Measurements from ENCODE around the gene C11orf24.
A peak's percentile ranks its signal among the peaks of the same experiment; 100 is the strongest.

DNA sequence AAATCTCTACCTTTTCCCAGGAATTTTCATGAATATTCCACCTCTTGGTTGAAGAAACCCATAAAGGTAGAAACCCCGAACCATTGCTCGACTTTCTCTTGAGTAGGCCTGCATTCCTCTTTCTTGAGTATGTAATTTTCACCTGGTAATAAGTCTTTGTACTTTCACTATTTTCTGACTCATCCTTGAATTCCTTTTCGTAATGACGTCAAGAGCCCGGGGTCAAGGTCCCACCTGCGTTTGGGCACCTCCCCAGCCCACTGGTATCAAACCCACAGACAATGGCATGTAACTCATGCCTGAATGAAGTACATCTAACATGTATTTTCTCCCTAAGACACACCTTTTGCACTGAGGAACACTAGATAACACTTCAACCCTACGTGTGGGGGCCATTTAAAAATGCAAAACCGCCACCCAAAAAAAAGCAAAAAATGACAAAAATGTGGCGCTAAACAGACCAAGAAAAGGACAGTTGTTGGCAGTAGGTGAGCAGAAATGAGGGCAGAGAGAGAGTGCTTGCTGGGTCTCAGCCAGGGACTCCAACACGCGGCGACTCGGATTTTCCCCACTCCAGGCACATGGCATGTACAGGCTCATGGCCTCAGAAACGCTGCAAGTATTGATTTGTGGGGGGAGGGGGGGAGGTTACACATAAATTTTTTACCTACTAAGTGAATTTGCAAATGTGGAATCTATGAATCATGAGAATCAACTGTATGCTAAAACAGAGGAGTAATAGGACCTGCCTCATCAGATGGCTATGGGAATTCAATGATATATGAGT is 4.1 kb upstream of the C11orf24 start:
- TF ChIP-seq, protein P1, sequence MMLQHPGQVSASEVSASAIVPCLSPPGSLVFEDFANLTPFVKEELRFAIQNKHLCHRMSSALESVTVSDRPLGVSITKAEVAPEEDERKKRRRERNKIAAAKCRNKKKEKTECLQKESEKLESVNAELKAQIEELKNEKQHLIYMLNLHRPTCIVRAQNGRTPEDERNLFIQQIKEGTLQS (IDR thresholded peaks at IDR 0.05): no peak
- TF ChIP-seq EZH2 (IDR thresholded peaks at IDR 0.05) (no peak), POLR2A (IDR thresholded peaks at IDR 0.05; ENCODE audit: borderline replicate concordance, extremely low read depth, insufficient read depth, insufficient read length) (no peak), EZH2phosphoT487 (IDR thresholded peaks at IDR 0.05; ENCODE audit: borderline replicate concordance) (no peak), SRF (IDR thresholded peaks at IDR 0.05; ENCODE audit: low read depth) (peak; percentile 31; the same call in 1 of the 2 replicates), RAD21 (IDR thresholded peaks at IDR 0.05; ENCODE audit: low read depth) (no peak), POLR2AphosphoS5 (IDR thresholded peaks at IDR 0.05; ENCODE audit: low read depth, low read length) (no peak), ELF1 (IDR thresholded peaks at IDR 0.05; ENCODE audit: borderline replicate concordance, low read depth) (no peak), EGR1 (IDR thresholded peaks at IDR 0.05; ENCODE audit: low read depth) (no peak), JUND (IDR thresholded peaks at IDR 0.05) (peak; percentile 53)
- TF ChIP-seq, protein P2, sequence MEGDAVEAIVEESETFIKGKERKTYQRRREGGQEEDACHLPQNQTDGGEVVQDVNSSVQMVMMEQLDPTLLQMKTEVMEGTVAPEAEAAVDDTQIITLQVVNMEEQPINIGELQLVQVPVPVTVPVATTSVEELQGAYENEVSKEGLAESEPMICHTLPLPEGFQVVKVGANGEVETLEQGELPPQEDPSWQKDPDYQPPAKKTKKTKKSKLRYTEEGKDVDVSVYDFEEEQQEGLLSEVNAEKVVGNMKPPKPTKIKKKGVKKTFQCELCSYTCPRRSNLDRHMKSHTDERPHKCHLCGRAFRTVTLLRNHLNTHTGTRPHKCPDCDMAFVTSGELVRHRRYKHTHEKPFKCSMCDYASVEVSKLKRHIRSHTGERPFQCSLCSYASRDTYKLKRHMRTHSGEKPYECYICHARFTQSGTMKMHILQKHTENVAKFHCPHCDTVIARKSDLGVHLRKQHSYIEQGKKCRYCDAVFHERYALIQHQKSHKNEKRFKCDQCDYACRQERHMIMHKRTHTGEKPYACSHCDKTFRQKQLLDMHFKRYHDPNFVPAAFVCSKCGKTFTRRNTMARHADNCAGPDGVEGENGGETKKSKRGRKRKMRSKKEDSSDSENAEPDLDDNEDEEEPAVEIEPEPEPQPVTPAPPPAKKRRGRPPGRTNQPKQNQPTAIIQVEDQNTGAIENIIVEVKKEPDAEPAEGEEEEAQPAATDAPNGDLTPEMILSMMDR (IDR thresholded peaks at IDR 0.05 in 2 of 3, conservative IDR thresholded peaks at IDR 0.05 in 1 of 3; ENCODE audit: borderline replicate concordance in 1 of 3, insufficient read depth in 1 of 3, low read depth in 2 of 3, low read length in 2 of 3): no peak
- TF ChIP-seq, protein P3, sequence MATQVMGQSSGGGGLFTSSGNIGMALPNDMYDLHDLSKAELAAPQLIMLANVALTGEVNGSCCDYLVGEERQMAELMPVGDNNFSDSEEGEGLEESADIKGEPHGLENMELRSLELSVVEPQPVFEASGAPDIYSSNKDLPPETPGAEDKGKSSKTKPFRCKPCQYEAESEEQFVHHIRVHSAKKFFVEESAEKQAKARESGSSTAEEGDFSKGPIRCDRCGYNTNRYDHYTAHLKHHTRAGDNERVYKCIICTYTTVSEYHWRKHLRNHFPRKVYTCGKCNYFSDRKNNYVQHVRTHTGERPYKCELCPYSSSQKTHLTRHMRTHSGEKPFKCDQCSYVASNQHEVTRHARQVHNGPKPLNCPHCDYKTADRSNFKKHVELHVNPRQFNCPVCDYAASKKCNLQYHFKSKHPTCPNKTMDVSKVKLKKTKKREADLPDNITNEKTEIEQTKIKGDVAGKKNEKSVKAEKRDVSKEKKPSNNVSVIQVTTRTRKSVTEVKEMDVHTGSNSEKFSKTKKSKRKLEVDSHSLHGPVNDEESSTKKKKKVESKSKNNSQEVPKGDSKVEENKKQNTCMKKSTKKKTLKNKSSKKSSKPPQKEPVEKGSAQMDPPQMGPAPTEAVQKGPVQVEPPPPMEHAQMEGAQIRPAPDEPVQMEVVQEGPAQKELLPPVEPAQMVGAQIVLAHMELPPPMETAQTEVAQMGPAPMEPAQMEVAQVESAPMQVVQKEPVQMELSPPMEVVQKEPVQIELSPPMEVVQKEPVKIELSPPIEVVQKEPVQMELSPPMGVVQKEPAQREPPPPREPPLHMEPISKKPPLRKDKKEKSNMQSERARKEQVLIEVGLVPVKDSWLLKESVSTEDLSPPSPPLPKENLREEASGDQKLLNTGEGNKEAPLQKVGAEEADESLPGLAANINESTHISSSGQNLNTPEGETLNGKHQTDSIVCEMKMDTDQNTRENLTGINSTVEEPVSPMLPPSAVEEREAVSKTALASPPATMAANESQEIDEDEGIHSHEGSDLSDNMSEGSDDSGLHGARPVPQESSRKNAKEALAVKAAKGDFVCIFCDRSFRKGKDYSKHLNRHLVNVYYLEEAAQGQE (IDR thresholded peaks at IDR 0.05; ENCODE audit: low read depth): no peak
- TF ChIP-seq, protein P4, sequence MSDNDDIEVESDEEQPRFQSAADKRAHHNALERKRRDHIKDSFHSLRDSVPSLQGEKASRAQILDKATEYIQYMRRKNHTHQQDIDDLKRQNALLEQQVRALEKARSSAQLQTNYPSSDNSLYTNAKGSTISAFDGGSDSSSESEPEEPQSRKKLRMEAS (IDR thresholded peaks at IDR 0.05): peak; percentile 80
